ENCODE measurements around the gene STOML1.

The STOML1 gene

DNA sequence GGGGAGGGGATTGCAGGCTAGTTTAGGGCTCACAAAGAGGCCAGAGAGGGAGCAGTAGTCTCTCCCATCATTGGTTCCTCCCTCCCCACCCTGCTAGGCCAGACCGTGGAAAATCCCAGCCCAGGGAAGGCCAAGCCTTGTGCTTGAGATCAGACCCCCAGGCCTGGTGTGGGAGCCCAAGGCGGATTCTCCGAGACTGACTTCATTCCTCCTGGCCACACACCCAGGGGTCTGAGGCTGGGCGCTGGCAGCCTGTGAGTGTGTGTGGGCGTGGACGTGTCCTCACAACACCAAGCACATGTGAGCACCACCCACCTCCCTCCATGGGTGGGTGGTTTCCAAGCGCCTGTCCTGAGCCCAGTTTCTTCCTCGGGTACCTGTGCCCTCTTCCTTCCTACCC is 61.7 kb downstream of the STOML1 start:
- DNase-seq (ENCODE audit: low spot score), result no peak

DNA sequence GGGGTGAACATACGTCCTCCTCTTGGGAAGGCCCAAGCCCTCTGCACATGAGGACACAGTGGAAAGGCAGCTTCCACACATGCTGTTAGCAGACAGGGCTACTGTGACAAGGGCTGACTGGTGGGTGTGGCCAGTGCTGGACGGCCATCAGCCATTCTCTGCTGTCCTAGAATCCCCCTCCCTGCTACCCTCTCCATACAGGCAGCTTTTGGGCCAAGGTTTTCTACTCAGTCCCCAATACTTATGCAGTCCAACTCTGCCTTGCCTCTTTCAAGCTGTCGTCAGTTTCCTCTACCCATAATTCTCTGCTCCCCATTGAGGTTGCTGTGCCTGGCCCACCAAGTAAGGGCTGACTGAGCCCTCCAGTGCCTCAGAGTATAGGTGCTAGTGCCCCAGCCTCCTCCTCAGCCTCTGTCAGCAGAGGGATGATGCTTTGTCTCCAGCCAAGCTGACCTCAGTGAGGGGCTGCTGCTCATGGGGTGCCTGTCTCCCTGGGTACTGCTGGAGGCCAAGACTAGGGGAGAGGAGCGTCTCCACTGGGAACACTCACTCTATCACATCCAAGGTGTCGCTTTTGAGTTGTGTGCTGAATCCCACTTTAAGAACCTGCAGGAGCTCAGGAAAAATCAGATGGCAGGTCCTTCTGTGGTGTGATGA is 63.0 kb downstream of the STOML1 start:
- no peak for DNase-seq (ENCODE audit: low spot score)

All from iPS-NIHi11 (cell line).